GM18520 (cell line): Measurements from ENCODE around the gene CD300LD.

ENCODE experiments used
- ATAC-seq: cut with Tn5 transposase; IDR thresholded peaks from one replicate; pipeline ENCODE4 v1.9.1; 2021; ENCODE audit not compliant: unreplicated experiment

CD300LD gene

GRCh38 chr17:74607221-74607620 lies 15.1 kb upstream of the CD300LD start:
- ATAC-seq: no peak

- no peak for ATAC-seq
Observed at GRCh38 chr17:74606050-74606449, 14.0 kb upstream of the CD300LD start.

- no peak for ATAC-seq
Observed at GRCh38 chr17:74605361-74605760, 13.3 kb upstream of the CD300LD start.

GRCh38 chr17:74604761-74605160 lies 12.7 kb upstream of the CD300LD start:
- no peak for ATAC-seq

GRCh38 chr17:74604200-74604599 lies 12.1 kb upstream of the CD300LD start:
- ATAC-seq: no peak

- no peak for ATAC-seq
Observed at GRCh38 chr17:74603746-74604145, 11.7 kb upstream of the CD300LD start.

GRCh38 chr17:74603037-74603635 lies 11.1 kb upstream of the CD300LD start:
- no peak for ATAC-seq

GRCh38 chr17:74601944-74602572 lies 10.0 kb upstream of the CD300LD start:
- ATAC-seq: no peak

- no peak for ATAC-seq
Observed at GRCh38 chr17:74599448-74599939, 7.4 kb upstream of the CD300LD start.

- ATAC-seq: no peak
Observed at GRCh38 chr17:74599023-74599399, 6.9 kb upstream of the CD300LD start.

- no peak for ATAC-seq
Observed at GRCh38 chr17:74598346-74599022, 6.4 kb upstream of the CD300LD start.

- no peak for ATAC-seq
Observed at GRCh38 chr17:74597069-74597790, 5.1 kb upstream of the CD300LD start.

GRCh38 chr17:74595037-74595750 lies 3.1 kb upstream of the CD300LD start:
- no peak for ATAC-seq

- ATAC-seq: no peak
Observed at GRCh38 chr17:74591503-74591902, 580 bp downstream of the CD300LD start.

- ATAC-seq: no peak
Observed at GRCh38 chr17:74585711-74586110, 6.4 kb downstream of the CD300LD start.

GRCh38 chr17:74584292-74585060 lies 7.6 kb downstream of the CD300LD start:
- no peak for ATAC-seq

- no peak for ATAC-seq
Observed at GRCh38 chr17:74582633-74583032, 9.4 kb downstream of the CD300LD start.

- no peak for ATAC-seq
Observed at GRCh38 chr17:74579900-74580299, 12.2 kb downstream of the CD300LD start.

GRCh38 chr17:74578979-74579378 lies 13.1 kb downstream of the CD300LD start:
- ATAC-seq: no peak

GRCh38 chr17:74574489-74575142 lies 17.5 kb downstream of the CD300LD start:
- ATAC-seq: no peak
